Fibroblast of lung (primary cell): ENCODE results near the gene APBA2. TPM values are rescaled to one million over a fixed set of nuclear protein-coding genes. Genes with fewer than 3 reads are reported as not detected.
"Not testable (repeated sequence)": the region's sequence is repeated elsewhere in the genome, so short reads cannot be mapped to it uniquely, and the experiment has no call there.

ENCODE experiments used
- DNase-seq, 2 donors: peaks; one replicate each; pipeline versions ENCODE4 v3.0.0 to v3.0.0-alpha.2; 2010; ENCODE audit warnings: low read depth in 2 of 2
- H2AFZ ChIP-seq: 2 replicates; pipeline ENCODE4 v1.5.1; 2012; ENCODE audit warnings: low read length, control low read depth, inconsistent platforms
- H3K27ac ChIP-seq: 2 replicates; pipeline ENCODE4 v1.5.1; 2011; ENCODE audit warnings: low read length, control low read depth; ENCODE audit not compliant: insufficient read depth
- H3K27me3 ChIP-seq: 2 replicates; pipeline ENCODE4 v1.5.1; 2011; ENCODE audit warnings: mild to moderate bottlenecking, low read length; ENCODE audit not compliant: control insufficient read depth, insufficient read depth
- H3K36me3 ChIP-seq: 2 replicates; pipeline ENCODE4 v1.5.1; 2011; ENCODE audit warnings: low read length; ENCODE audit not compliant: control insufficient read depth, insufficient read depth
- H3K4me1 ChIP-seq: 2 replicates; pipeline ENCODE4 v1.5.1; 2011; ENCODE audit warnings: low read length; ENCODE audit not compliant: control insufficient read depth, insufficient read depth; ENCODE audit errors: extremely low read depth
- H3K4me2 ChIP-seq: 2 replicates; pipeline ENCODE4 v1.5.1; 2011; ENCODE audit warnings: low read length, control low read depth; ENCODE audit not compliant: insufficient read depth; ENCODE audit errors: extremely low read depth
- H3K4me3 ChIP-seq, 4 experiments: fragments of 200-600 bp in 1 of 4; sonication (generic) in 1 of 4; replicated peaks in 1 of 4; 2 replicates each; pipeline ENCODE4 v1.5.1; 2011 to 2016; ENCODE audit warnings: low read length in 4 of 4, low read depth in 3 of 4, mild to moderate bottlenecking in 3 of 4, control low read depth in 2 of 4, inconsistent platforms in 1 of 4, mixed read lengths in 1 of 4; ENCODE audit not compliant: insufficient read depth in 1 of 4; ENCODE audit errors: control extremely low read depth in 1 of 4
- H3K79me2 ChIP-seq: 2 replicates; pipeline ENCODE4 v1.5.1; 2012; ENCODE audit warnings: mild to moderate bottlenecking, low read length, inconsistent platforms; ENCODE audit not compliant: control insufficient read depth, insufficient read depth
- H3K9ac ChIP-seq: 2 replicates; pipeline ENCODE4 v1.5.1; 2011; ENCODE audit warnings: mild to moderate bottlenecking, low read length, control low read depth; ENCODE audit not compliant: insufficient read depth
- H3K9me3 ChIP-seq: 2 replicates; pipeline ENCODE4 v1.5.1; 2012; ENCODE audit warnings: low read depth, low read length; ENCODE audit not compliant: control insufficient read depth, insufficient read depth
- H4K20me1 ChIP-seq: 2 replicates; pipeline ENCODE4 v1.5.1; 2011; ENCODE audit warnings: low read length; ENCODE audit not compliant: control insufficient read depth, insufficient read depth; ENCODE audit errors: extremely low read depth
- polyA plus RNA-seq, 2 donors: library from polyadenylated mRNA; depleted of rRNA in 1 of 2; stranded (reverse) in 1 of 2; unstranded in 1 of 2; fragments of >200 nt; gene quantifications; 2 replicates each; pipeline ENCODE4 v1.2.1, GENCODE V29; 2011 to 2012; ENCODE audit warnings: missing spikeins in 1 of 2
- total RNA-seq: library from RNA; depleted of rRNA; stranded (reverse); fragments of >200 nt; gene quantifications from 2 replicates; pipeline ENCODE4 v1.2.1, GENCODE V29; 2014

Gene APBA2
- total and polyA plus RNA-seq, 2 donors (not counting 1 experiment from before 2014, with no cell fraction given): 9.5 to 20.3 TPM

GRCh38 chr15:28847959-28848358 is 37.8 kb upstream of the APBA2 start:
- not testable (repeated sequence) for DNase-seq, H3K9me3 ChIP-seq, H3K4me3 ChIP-seq, H3K79me2 ChIP-seq, H3K4me1 ChIP-seq, H3K27ac ChIP-seq, H3K9ac ChIP-seq, H4K20me1 ChIP-seq, H3K4me2 ChIP-seq, H3K27me3 ChIP-seq, H2AFZ ChIP-seq, H3K36me3 ChIP-seq

GRCh38 chr15:28848521-28848920 is 37.3 kb upstream of the APBA2 start, which contains the start of gene GOLGA6L7:
Gene GOLGA6L7 (minus strand): TSS chr15:28848644. CDS start chr15:28848549, 95 bp downstream.
- H3K79me2 ChIP-seq, H2AFZ ChIP-seq, H3K4me2 ChIP-seq, H3K4me3 ChIP-seq, H3K9me3 ChIP-seq, H3K9ac ChIP-seq, DNase-seq, H3K27ac ChIP-seq, H3K36me3 ChIP-seq, H4K20me1 ChIP-seq, H3K27me3 ChIP-seq, H3K4me1 ChIP-seq: not testable (repeated sequence)

GRCh38 chr15:28849271-28849670 is 36.5 kb upstream of the APBA2 start:
- not testable (repeated sequence) for H3K9ac ChIP-seq

GRCh38 chr15:28849766-28850165 is 36.0 kb upstream of the APBA2 start:
- not testable (repeated sequence) for H3K79me2 ChIP-seq, H2AFZ ChIP-seq, H3K27me3 ChIP-seq, H3K9me3 ChIP-seq, H3K36me3 ChIP-seq, H3K4me3 ChIP-seq, H3K27ac ChIP-seq, H3K9ac ChIP-seq, DNase-seq, H3K4me2 ChIP-seq, H4K20me1 ChIP-seq, H3K4me1 ChIP-seq

More at GRCh38 chr15:28849271-28849670, 36.5 kb upstream of the APBA2 start:
- not testable (repeated sequence) for H3K4me3 ChIP-seq, DNase-seq, H3K27ac ChIP-seq, H3K9me3 ChIP-seq, H2AFZ ChIP-seq, H4K20me1 ChIP-seq, H3K36me3 ChIP-seq, H3K27me3 ChIP-seq, H3K4me1 ChIP-seq, H3K79me2 ChIP-seq, H3K4me2 ChIP-seq

- not testable (repeated sequence) for H3K4me1 ChIP-seq, H3K27me3 ChIP-seq, H3K4me2 ChIP-seq, DNase-seq, H3K79me2 ChIP-seq, H4K20me1 ChIP-seq, H3K9ac ChIP-seq, H2AFZ ChIP-seq, H3K27ac ChIP-seq, H3K9me3 ChIP-seq, H3K36me3 ChIP-seq, H3K4me3 ChIP-seq
Observed at GRCh38 chr15:28853654-28854053, 32.1 kb upstream of the APBA2 start.

GRCh38 chr15:28854578-28854977 is 31.2 kb upstream of the APBA2 start:
- H3K4me1 ChIP-seq, H3K9ac ChIP-seq, H2AFZ ChIP-seq, H3K27ac ChIP-seq, H3K36me3 ChIP-seq, H3K79me2 ChIP-seq, H3K4me2 ChIP-seq, H3K27me3 ChIP-seq, H3K9me3 ChIP-seq, H4K20me1 ChIP-seq, H3K4me3 ChIP-seq, DNase-seq: not testable (repeated sequence)
